HG03159 (cell line): ENCODE measurements around the gene NELL2.
"Not testable (repeated sequence)": the region's sequence is repeated elsewhere in the genome, so short reads cannot be mapped to it uniquely, and the experiment has no call there.

Source experiments
- ATAC-seq: cut with Tn5 transposase; IDR thresholded peaks from one replicate; pipeline ENCODE4 v1.9.1; 2021; ENCODE audit warnings: mild to moderate bottlenecking, moderate library complexity; ENCODE audit not compliant: unreplicated experiment

NELL2 gene

DNA sequence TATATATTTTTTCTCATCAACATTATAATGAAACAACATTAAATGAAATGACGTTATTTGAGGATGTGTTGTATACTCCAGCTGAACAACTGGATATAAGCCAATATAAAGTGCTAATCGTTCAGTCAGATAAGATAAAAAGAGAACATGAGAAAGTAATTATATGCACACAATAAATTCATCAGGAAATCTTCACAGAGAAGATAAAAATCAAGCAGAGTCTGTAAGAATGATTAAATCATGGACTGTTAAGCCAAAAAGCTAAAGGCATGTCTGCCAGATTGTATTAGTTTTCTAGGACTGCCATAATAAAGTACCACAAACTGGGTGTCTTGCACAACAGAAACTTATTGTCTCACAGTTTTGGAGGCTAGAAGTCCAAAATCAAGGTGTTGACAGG, 178.6 kb downstream of the NELL2 start:
- ATAC-seq, result no peak

DNA sequence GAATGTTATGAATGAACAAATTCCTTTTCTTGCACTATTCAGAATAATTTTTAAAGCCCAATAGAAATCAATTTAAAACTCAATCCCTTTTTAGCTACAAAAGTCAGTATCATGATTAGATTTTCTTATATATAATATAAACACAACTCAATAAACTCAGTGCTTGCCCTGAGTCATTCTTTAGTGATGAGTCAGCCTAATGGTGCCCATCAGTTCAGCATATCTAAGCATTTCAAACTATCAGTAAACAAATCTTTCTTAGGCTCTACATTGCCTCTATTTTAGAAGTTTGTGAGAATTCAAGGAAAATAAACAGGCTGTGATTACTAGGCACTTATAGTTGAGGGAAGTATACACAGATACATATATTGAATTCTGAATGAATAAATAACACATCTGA, 179.6 kb downstream of the NELL2 start:
- ATAC-seq, result no peak

DNA sequence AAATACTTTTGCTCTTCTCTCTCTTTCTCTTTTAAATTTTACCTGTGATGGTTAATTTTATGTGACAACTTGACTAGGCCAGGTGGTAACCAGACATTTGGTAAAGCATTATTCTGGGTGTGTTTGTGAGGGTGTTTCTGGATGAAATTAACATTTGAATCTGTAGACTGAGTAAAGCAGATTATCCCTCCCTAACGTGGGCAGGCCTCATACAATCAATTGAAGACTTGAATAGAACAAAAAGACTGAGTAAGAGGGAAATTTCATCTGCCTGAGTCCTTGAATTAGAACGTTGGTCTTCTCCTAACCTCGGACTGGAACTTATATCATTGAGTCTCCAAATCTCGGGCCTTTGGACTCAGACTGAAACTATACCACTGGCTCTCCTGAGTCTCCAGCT, 182.1 kb downstream of the NELL2 start:
- no peak for ATAC-seq

DNA sequence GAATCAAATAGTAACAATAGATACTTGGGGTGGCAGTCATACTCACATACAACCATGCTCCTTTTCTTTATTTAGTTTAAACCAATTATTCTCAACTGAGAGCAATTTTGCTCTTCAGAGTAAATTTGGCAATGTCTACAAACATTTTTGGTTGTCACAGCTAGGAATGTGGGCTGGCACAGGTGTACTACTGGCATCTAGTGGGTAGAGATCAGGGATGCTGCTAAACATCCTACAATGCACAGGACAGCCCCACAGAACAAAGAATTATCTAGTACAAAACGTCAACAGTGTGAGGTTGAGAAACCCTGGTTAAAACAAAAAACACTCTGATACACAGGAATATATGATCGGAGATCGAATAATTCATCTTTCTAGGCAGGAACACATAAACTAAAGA, 186.5 kb downstream of the NELL2 start:
- no peak for ATAC-seq

DNA sequence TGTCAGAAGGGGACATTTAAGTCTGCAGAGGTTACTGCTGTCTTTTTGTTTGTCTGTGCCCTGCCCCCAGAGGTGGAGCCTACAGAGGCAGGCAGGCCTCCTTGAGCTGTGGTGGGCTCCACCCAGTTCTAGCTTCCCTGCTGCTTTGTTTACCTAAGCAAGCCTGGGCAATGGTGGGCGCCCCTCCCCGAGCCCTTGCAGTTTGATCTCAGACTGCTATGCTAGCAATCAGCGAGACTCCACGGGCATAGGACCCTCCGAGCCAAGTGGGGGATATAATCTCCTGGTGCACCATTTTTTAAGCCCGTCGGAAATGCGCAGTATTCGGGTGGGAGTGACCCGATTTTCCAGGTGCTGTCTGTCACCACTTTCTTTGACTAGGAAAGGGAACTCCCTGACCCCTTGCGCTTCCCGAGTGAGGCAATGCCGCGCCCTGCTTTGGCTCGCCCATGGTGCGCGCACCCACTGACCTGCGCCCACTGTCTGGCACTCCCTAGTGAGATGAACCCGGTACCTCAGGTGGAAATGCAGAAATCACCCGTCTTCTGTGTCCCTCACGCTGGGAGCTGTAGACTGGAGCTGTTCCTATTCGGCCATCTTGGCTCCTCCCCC, 189.2 kb downstream of the NELL2 start:
- ATAC-seq, result not testable (repeated sequence)

DNA sequence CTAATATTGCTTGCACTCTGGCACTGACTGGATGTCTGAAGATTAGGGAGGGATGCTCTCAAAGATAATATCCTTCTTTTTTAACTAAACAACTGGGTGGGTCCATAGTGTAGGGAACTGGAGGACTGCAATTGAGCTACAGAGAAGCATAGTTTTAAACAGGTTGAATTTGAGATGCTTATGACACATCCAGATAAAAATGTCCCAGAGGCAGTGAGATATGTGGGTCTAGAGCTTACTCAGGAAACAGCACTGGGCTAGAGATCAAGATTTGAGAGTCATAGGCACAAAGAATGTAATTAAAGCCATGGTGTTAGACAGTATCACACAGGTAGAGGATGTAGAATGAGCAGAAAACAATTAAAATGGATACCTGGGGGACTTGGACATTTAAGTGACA, 198.4 kb downstream of the NELL2 start:
- ATAC-seq, result no peak

DNA sequence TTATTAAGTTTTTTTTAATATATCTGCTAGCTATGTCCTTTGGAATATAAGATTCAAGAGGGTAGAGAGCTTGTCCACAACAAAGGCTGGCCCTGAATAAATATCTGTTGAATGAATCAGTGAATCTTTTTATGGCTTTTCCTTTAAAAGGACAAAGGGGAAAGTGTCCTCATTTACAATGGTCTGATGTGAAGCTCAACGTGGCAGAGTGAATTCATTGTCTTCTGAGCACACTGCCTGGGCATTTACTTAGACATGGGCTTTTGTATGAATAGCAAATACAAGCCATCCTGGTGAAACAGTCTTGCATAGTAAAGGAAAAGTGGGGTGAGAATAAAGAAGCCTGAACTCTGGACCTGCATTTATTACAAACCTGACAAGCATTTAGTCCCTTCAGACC, 201.2 kb downstream of the NELL2 start:
- no peak for ATAC-seq

DNA sequence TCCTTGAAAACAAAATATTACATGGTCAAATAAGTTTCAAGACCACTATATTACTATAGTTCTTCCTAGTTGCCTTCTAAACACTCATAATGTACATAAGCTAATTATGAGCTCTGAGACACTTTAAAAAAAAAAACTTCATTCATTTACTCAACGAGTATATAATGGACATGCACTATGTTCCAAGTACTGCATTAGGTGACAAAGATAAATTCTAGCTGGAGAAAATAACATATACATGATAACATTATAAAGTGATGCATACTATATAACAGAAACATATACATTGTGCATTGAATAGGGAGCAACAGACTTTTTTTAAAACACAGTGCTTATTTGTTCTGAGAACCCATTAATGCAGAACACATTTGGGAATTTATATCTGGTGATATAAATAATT, 202.3 kb downstream of the NELL2 start:
- no peak for ATAC-seq

DNA sequence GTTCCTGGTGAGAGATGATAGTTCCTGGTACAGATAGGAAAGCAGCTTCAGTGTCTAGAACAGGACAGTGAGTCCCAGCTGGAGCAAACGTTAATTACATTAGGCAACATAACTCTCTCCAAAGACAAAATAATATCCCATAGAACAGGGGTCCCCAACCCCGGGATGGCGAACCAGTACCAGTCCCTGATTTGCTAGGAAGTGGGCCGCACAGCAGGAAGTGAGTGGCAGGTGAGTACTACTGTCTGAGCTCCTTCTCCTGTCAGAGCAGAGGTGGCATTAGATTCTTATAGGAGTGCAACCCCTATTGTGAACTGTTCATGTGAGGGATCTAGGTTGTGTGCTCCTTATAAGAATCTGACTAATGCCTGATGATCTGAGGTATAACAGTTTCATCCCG, 204.1 kb downstream of the NELL2 start:
- no peak for ATAC-seq

DNA sequence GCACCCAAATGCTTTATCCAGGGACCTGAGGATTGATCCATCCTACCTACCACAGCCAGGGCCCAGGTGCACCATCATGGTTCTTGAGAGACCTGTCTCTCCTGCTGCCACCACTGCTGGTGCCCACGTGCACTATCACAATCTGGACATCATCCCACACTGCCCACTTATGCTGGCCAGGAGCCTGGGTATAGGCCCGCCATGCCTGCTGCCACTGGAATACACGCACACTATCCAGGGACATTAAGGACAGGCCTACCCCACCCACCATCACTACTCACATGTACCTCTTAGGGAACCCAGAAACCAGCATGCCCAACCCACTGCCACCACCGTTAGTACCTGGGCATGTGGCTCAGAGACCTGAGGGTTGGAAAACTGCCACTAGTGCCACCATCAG, 207.7 kb downstream of the NELL2 start:
- ATAC-seq, result no peak

DNA sequence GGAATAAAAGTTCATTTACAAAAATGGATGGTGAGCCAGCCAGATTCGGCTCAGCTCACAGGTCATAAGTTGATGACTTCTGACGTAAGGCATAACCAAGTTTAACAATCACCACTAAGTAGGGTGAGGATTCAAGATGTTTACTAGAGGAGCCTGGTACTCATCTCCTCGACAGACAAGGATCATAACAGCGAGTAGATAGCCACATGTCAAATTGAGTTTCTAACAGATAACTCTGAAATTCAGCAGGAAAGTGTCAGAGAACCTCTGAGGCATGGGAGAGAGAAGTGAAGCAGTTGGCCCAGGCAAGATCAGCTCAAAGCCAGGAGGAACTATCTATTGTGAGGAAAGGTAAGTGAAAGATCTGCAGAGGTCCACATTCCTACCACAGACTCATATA, 208.7 kb downstream of the NELL2 start:
- ATAC-seq, result no peak

DNA sequence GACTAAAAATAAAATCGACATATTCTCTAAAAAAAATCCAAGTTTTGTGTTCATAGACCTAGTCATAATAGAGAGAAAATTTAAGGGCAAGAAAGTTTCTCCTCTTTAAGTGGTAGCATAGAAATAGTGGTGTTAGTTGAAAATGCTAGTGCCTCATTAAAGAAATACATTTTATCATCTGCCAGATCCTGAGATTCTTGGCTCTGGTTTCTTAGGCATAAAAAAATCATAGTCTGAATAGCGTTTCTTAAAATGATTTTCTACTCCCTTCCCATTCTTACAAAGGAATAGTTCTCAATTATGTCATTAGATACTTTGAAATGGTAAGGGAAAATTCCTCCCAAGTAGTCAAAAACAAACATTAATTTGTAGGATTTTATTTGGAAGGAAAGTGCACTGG, 212.8 kb downstream of the NELL2 start:
- no peak for ATAC-seq

DNA sequence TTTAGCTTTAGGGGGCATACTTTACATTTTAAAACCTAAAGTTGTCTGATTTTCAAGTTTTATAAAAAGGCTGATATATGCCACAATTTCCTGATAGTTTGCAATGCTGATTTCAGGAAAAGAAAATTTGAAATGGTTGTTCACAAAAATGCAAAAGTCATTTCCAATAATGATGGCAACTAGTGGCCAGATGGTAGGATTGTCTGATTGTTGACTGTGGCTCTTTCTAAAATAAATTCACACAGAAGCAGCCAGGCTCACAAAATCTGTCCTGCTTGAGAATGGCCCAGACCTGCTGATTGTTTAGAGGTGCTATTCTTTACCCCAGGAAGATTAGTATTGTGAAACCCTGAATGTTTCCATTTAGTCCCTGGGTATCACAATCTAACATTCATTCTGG, 220.3 kb downstream of the NELL2 start:
- ATAC-seq, result no peak

DNA sequence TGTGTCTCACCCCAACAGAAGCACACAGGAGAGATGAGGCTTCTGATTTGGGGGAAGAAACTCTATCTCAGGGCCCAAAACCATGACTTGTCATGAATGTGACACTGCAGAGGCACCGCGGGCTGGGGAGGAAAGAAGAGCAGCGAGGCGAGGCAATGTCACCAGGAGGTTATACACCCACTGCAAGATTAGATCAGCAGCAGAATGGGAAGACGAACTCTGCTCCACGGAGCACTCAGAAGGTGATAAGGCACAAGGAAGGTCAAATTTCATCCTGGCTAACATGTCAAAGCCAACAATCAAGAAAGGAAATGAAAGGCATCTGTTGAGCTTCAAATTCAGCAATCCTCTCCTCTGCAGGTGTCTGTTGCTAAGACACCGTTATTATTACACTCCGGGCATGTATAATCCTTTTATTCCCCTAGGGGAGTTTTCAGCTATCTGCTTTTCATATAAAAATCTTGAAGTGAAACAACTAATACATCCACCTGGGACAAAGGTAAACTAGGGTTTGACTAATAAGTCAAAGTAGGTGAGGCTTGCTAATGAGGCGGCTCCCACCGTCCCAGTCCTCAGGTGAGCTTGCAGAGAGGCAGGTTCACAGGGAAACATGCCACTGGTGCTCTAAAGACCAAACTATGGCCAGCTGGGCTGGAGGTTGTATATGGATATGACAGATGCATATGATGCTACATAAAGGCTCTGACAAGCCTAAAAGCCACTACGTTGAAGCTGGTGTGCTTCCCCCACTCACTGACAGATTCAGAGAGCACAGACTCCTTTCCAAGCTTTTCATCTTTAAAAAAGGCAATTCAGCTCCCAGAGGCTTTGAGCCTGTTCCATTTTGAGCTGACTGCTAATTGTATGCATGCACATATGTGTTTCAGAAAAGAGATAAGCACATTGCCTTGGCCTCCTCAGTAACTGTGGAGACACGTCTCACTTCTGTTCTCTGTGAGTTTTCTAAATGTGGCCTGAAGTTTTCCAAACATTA, 221.2 kb downstream of the NELL2 start:
- ATAC-seq, result no peak

DNA sequence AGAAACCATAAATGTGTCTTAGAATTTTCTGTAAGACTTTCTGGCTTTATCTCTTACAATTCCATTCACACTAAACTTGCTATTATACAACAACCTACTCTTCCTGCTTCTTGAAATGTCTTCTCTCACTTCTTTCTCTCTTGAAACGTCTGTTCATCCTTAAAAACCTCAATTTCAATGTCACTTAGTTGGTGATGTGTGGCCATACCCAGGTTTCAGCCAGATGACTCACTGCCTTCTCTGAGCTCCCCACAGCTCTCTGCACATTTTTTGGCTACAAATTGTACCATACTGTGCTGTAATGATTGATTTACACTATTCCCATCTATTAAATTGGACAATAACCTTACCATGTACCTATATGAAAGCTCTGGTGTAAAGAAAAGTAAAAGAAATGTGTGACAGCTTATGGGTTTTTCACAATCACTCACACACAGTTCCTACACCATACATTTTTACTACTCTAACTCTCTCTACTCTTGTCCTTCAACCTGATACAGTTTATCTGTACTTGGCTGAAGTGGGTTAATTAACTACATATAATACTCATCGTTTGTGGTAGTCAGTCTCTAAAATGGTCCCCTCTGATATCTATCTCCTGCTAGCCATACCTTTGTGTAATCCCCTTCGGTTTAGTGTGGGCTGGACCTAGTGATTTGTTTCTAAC, 222.1 kb downstream of the NELL2 start:
- no peak for ATAC-seq

DNA sequence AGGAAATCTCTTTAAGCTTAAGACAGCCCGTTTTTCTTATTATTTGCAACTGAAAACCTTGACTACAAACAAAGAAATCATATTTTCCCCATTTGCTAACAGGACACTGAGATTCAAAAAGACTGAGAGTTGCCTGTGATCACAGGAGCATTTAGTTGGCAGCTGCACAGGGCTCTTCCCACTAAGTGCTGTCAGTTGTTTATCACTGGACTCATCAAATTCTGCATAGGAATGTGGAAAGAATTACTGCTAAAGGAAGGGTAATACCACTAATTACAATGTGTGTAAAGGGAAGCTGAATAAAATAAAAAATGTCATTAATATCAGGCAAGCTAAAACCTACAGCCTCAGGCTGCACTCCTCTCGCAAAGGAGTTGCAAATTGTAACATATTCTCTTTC, 226.4 kb downstream of the NELL2 start:
- ATAC-seq, result no peak

DNA sequence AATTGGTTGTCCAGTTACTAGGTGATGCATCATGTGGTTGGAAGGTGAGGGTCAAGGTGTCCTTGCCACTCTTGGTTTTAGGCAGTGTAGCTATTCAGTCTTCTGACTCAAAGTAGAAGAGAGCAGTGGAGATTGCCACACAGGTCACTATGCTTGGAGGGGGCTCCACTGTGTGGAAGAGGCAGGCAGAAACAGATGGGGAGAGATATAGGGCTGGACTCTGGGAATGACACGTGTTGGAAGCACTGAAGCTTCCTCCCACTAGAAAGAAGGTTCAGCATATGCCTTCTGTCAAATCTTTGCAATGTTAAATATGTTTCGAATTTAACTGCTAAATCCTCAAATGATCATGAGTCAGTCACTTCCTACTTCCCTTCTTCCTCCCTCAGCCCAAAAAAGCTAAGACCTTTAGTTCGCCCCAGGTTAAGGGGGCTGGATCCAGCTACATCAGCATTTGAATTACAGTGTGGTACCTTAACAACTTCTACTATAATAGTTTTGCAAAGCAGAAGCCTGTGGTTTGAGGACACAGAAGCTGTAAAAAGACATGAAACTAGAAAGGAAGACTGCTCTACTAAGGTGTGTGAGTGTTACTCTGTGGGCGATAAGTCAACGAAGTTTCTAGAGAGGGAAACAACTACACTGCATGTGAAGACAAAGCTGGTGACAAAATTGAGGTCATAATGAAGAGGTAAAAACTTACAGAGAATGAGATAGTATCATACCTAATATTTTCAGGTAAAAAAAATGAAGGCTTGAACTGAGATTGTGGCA, 228.0 kb downstream of the NELL2 start:
- ATAC-seq, result no peak

DNA sequence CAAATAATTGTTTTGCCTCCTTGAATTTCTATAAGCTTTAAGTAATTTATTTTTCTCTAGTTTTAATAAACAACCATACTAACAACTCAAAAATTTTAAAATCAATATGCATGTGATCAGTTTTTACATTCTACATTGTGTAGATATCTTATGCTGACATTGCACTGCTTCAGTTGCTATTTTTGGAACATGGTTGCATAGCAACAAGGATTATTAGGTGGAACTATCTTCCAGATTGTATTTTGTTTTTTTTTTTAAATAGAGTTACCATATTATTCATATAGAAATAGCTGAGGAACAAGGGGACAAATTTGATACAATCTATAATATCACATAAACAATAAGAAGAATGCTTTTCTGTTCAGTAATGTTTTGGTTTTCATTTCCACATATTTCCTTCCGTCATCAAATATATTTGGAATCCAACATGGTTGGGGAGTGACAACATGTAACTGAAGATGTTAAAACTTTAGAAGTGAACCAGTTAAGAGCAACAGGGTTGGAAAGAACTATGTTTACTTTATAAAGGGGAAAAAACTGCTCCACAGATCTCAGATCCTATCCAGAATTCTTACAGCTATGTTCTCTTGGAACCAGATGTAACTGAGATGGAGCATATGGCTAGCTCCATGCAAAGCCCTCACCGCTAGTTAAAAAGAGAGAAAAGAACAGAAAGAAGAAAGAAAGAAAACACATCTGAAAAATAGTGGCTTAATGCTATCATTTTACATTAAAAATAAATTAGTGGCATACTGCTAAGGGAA, 235.5 kb downstream of the NELL2 start:
- ATAC-seq, result no peak

DNA sequence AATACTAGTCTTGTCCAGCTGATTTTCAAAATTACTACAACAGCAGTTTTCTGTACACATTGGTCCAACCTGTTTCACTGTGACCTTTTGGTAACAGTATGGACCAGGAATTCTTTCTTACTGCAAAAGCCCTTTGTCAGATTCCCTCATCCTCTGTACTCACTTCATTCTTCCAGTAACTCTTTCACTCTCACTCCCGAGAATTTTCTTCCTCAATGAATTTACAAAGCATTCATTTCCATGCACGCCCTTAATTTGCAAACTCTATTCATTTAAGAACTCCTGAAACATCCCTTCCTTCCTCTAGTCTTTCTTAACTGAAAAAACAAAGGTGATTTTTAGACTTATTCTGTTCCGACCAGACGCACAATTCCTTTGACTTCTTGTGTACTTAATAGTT, 238.2 kb downstream of the NELL2 start:
- ATAC-seq, result no peak

DNA sequence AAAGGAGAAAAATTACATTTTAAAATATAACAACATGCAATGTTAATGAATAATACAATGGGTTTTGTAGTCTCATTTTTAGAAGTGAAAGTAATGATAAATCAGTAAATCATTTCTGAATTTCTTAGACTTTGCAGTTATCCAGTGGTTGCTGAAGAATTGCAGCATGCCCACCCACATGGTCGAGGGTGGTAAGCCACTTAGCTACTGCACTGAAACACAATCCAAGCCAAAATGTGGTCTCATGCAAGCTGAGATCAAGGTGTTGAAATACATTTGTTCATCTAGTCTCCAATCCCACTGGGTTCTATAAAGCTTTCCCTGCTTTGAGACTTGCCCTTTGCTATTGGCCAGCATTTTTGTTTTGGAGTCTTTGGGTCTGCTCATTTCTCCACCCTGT, 247.9 kb downstream of the NELL2 start:
- ATAC-seq, result no peak
